Measurements from ENCODE around the gene CAD. TPM values are rescaled to one million over a fixed set of nuclear protein-coding genes. Genes with fewer than 3 reads are reported as not detected.

Gene CAD
- total and polyA plus RNA-seq, 10 of the 15 experiments (the other 5 are each of a cell fraction or from before 2014, with no cell fraction given), result 7.6 to 119 (median 50.7) TPM

- in situ Hi-C loops (cut with MboI) (no loop called here), intact Hi-C loops (cut with micrococcal nuclease; ENCODE audit: unreplicated experiment) (no loop called here)
- BruUV-seq (replicated peaks), result no TSS peak
- FAIRE-seq, result no peak
- Histone ChIP-seq H3K4me3 (no peak overlapping the region), H3K36me3 (ENCODE audit: control insufficient read depth in 2 of 2, insufficient read depth in 2 of 2, low read length in 1 of 2) (peaks cover 15 to 25% of the 10 kb centered on the region in 2 experiments), H3K79me2 (ENCODE audit: control insufficient read depth, insufficient read depth, low read length) (peaks cover 2% of the 10 kb centered on the region; the same call in 1 of the 2 replicates), H3K4me2 (ENCODE audit: control insufficient read depth, insufficient read depth) (no peak overlapping the region), H3K27me3 (replicated peaks in 1 of 2; ENCODE audit: control insufficient read depth in 2 of 2, insufficient read depth in 2 of 2, low read length in 1 of 2) (no peaks in the 10 kb centered on the region), H3K9me3 (replicated peaks; ENCODE audit: control insufficient read depth, insufficient read depth, low read length) (no peaks in the 10 kb centered on the region), H3K9ac (ENCODE audit: control insufficient read depth, insufficient read depth, low read length) (no peak overlapping the region), H3K27ac (ENCODE audit: control insufficient read depth, insufficient read depth) (no peak overlapping the region), H4K20me1 (ENCODE audit: control insufficient read depth, insufficient read depth) (no peaks in the 10 kb centered on the region), H3K4me1 (ENCODE audit: control insufficient read depth, insufficient read depth, low read length) (no peaks in the 10 kb centered on the region), H2AFZ (ENCODE audit: control insufficient read depth, low read depth, low read length) (no peak overlapping the region)
- TF ChIP-seq POLR2AphosphoS5 (IDR thresholded peaks at IDR 0.05; ENCODE audit: low read length) (0 out of 2 replicates have a peak, but pooled peaks have one; percentile 14), NR2C1 (IDR thresholded peaks at IDR 0.05) (no peak), ZNF274 (IDR thresholded peaks at IDR 0.05; ENCODE audit: insufficient read depth, insufficient read length) (no peak)
- ChIA-PET RAD21 (ENCODE audit: unreplicated experiment) (no interaction called here), SMC1A (ENCODE audit: uncharacterized antibody, unreplicated experiment) (no interaction called here), POLR2A (no interaction called here), CTCF (no interaction called here)
- no peak for DNase-seq (ENCODE audit: low read depth, low spot score)
- 90% methylated on average over 7 of the region's 7 CpGs for WGBS (ENCODE audit: insufficient coverage, insufficient replicate concordance, low lambda C conversion rate, missing lambda C conversion rate)
- no peak for ATAC-seq
Measured at GRCh38 chr2:27201675-27202074, 15.5 kb upstream of the CAD start.

DNA sequence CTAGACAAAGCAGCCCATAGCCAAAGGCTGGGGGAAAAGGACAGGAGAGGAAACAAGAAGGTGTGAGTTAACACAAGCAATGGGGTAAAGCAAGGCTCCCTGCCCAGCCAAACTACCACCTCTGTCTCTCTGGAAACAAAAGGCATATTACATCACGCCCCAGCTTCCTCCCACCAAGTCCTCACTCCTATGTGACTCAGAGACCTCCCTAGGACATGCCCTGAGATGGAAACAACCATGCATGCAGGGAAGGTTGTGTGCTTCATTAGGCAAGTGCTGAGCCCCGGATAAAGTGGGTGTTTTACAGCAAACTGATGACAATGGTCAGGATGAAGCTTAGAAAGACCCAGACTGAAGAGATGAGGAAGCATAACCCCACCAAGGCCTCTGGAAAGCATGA lies 14.3 kb upstream of the CAD start:
- DNase-seq (ENCODE audit: low read depth, low spot score), result no peak
- SMC1A ChIA-PET (ENCODE audit: uncharacterized antibody, unreplicated experiment), result no interaction called here
- Histone ChIP-seq H3K27me3 (replicated peaks in 1 of 2; ENCODE audit: control insufficient read depth in 2 of 2, insufficient read depth in 2 of 2, low read length in 1 of 2) (no peaks in the 10 kb centered on the region), H4K20me1 (ENCODE audit: control insufficient read depth, insufficient read depth) (no peaks in the 10 kb centered on the region), H2AFZ (ENCODE audit: control insufficient read depth, low read depth, low read length) (no peak overlapping the region), H3K9me3 (replicated peaks; ENCODE audit: control insufficient read depth, insufficient read depth, low read length) (no peaks in the 10 kb centered on the region), H3K4me1 (ENCODE audit: control insufficient read depth, insufficient read depth, low read length) (no peaks in the 10 kb centered on the region; the same call in 1 of the 2 replicates), H3K9ac (ENCODE audit: control insufficient read depth, insufficient read depth, low read length) (no peak overlapping the region), H3K79me2 (ENCODE audit: control insufficient read depth, insufficient read depth, low read length) (peaks cover 10% of the 10 kb centered on the region), H3K4me3 (no peak overlapping the region), H3K4me2 (ENCODE audit: control insufficient read depth, insufficient read depth) (no peak overlapping the region), H3K36me3 (ENCODE audit: control insufficient read depth in 2 of 2, insufficient read depth in 2 of 2, low read length in 1 of 2) (peaks cover 26 to 31% of the 10 kb centered on the region in 2 experiments), H3K27ac (ENCODE audit: control insufficient read depth, insufficient read depth) (no peak overlapping the region)
- TF ChIP-seq, protein P1, sequence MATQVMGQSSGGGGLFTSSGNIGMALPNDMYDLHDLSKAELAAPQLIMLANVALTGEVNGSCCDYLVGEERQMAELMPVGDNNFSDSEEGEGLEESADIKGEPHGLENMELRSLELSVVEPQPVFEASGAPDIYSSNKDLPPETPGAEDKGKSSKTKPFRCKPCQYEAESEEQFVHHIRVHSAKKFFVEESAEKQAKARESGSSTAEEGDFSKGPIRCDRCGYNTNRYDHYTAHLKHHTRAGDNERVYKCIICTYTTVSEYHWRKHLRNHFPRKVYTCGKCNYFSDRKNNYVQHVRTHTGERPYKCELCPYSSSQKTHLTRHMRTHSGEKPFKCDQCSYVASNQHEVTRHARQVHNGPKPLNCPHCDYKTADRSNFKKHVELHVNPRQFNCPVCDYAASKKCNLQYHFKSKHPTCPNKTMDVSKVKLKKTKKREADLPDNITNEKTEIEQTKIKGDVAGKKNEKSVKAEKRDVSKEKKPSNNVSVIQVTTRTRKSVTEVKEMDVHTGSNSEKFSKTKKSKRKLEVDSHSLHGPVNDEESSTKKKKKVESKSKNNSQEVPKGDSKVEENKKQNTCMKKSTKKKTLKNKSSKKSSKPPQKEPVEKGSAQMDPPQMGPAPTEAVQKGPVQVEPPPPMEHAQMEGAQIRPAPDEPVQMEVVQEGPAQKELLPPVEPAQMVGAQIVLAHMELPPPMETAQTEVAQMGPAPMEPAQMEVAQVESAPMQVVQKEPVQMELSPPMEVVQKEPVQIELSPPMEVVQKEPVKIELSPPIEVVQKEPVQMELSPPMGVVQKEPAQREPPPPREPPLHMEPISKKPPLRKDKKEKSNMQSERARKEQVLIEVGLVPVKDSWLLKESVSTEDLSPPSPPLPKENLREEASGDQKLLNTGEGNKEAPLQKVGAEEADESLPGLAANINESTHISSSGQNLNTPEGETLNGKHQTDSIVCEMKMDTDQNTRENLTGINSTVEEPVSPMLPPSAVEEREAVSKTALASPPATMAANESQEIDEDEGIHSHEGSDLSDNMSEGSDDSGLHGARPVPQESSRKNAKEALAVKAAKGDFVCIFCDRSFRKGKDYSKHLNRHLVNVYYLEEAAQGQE (IDR thresholded peaks at IDR 0.05; ENCODE audit: low read depth, low read length), result no peak
- TF ChIP-seq CHD1 (IDR thresholded peaks at IDR 0.05; ENCODE audit: low read depth, low read length) (no peak), NR2C2 (IDR thresholded peaks at IDR 0.05; ENCODE audit: borderline replicate concordance, control insufficient read depth, insufficient read length, low read depth) (no peak), PKNOX1 (IDR thresholded peaks at IDR 0.05) (no peak), ASH2L (IDR thresholded peaks at IDR 0.05; ENCODE audit: borderline replicate concordance, low read depth) (no peak)
- intact Hi-C loops (cut with micrococcal nuclease; ENCODE audit: unreplicated experiment) (no loop called here), in situ Hi-C loops (cut with MboI) (no loop called here)
- RAD21 ChIA-PET (ENCODE audit: unreplicated experiment), result no interaction called here
- POLR2A ChIA-PET, result interaction anchor here (0.6 kb wide), 1 partner anchor 471 kb away, joined by 3 read pairs; no protein-coding TSS in a partner anchor
- no TSS peak for BruUV-seq (replicated peaks)
- CTCF ChIA-PET, result interaction anchor here (1.1 to 1.3 kb wide), 2 partner anchors 11 to 76 kb away, joined by 3 read pairs; no protein-coding TSS in a partner anchor
- no peak for FAIRE-seq
- no peak for ATAC-seq
- WGBS (ENCODE audit: insufficient coverage, insufficient replicate concordance, low lambda C conversion rate, missing lambda C conversion rate), result 100% methylated on average over 2 of the region's 2 CpGs

All from GM12878 (cell line).